K562 (cell line): ENCODE measurements around the gene LIPM. TPM values are rescaled to one million over a fixed set of nuclear protein-coding genes. Genes with fewer than 3 reads are reported as not detected.

Experiments
- ATAC-seq: fragments of 200-7000 bp; cut with Tn5 transposase; 3 replicates; pipeline ENCODE4 v1.9.1; 2020; ENCODE audit warnings: moderate library complexity
- BruUV-seq: library from RNA; stranded (reverse); fragments of 400-500 nt; replicated peaks from 2 replicates; lab custom pipeline; 2021; lab: Mats Ljungman, UMichigan
- CTCF ChIA-PET: fragments of 300-600 bp; formaldehyde crosslinking; extraction: SDS; loops from one replicate; lab custom pipeline; 2021; ENCODE audit warnings: low intra/inter-chr PET ratio; lab: Yijun Ruan, JAX
- POLR2A ChIA-PET: fragments of 300-600, 350-650 bp; sonication (Branson Sonifier 250); formaldehyde crosslinking; extraction: SDS; loops from one replicate; lab custom pipeline; 2021; ENCODE audit warnings: antibody characterized with exemption, inconsistent platforms; lab: Yijun Ruan, JAX
- DNase-seq, 4 experiments: peaks; one replicate each; pipeline versions ENCODE4 v3.0.0 to v3.0.0-alpha.2; 2011 to 2018; ENCODE audit warnings: low spot score in 3 of 4, mixed read lengths in 3 of 4; ENCODE audit errors: extremely low read depth in 1 of 4
- FAIRE-seq: peaks from 2 replicates; lab custom pipeline; 2011; peaks lifted over from hg19 to GRCh38; lab: Jason Lieb, UNC
- H2AFZ ChIP-seq: 2 replicates; pipeline ENCODE4 v1.6.0; 2011; ENCODE audit warnings: low read depth, low read length, control low read depth, inconsistent platforms
- H3K27ac ChIP-seq: fragments of 200-600 bp; 3 replicates; pipeline ENCODE4 v1.8.0; 2011; ENCODE audit warnings: low read depth, mild to moderate bottlenecking, control low read depth, inconsistent platforms, low read length, moderate library complexity, mixed read lengths; ENCODE audit errors: extremely low read depth
- H3K27me3 ChIP-seq, 2 experiments: fragments of 300-600 bp in 1 of 2; 2 replicates in 1 of 2; 3 replicates in 1 of 2; pipeline versions ENCODE4 v1.6.0 to v1.8.0; 2011; ENCODE audit warnings: inconsistent platforms in 2 of 2, low read length in 2 of 2, mild to moderate bottlenecking in 1 of 2, mixed read lengths in 1 of 2, moderate library complexity in 1 of 2; ENCODE audit not compliant: control insufficient read depth in 2 of 2, insufficient read depth in 2 of 2
- H3K36me3 ChIP-seq: fragments of 300-600 bp; 3 replicates; pipeline ENCODE4 v1.8.0; 2011; ENCODE audit warnings: mild to moderate bottlenecking, low read length, inconsistent platforms; ENCODE audit not compliant: control insufficient read depth, insufficient read depth
- H3K4me1 ChIP-seq, 2 experiments: fragments of 200-600 bp in 1 of 2; replicated peaks in 1 of 2; 2 replicates in 1 of 2; 3 replicates in 1 of 2; pipeline versions ENCODE4 v1.5.1 to v1.8.0; 2011; ENCODE audit warnings: inconsistent platforms in 2 of 2, low read length in 2 of 2, mild to moderate bottlenecking in 1 of 2, mixed read lengths in 1 of 2, moderate library complexity in 1 of 2; ENCODE audit not compliant: control insufficient read depth in 2 of 2, insufficient read depth in 2 of 2
- H3K4me2 ChIP-seq: 2 replicates; pipeline ENCODE4 v1.6.1; 2011; ENCODE audit warnings: low read length, control low read depth, inconsistent platforms, mixed read lengths; ENCODE audit not compliant: insufficient read depth
- H3K4me3 ChIP-seq: fragments of 200-600 bp; sonication (generic), shearing (Covaris generic); 2 replicates; pipeline ENCODE4 v1.5.1; 2016; ENCODE audit warnings: control low read depth, inconsistent platforms
- H3K79me2 ChIP-seq: fragments of 200-600 bp; 3 replicates; pipeline ENCODE4 v1.8.0; 2011; ENCODE audit warnings: low read length, inconsistent platforms; ENCODE audit not compliant: control insufficient read depth, insufficient read depth
- H3K9ac ChIP-seq, 2 experiments: 2 replicates each; pipeline versions ENCODE4 v1.6.0 to v1.6.1; 2011; ENCODE audit warnings: low read depth in 2 of 2, low read length in 2 of 2, control low read depth in 1 of 2, inconsistent platforms in 1 of 2, mild to moderate bottlenecking in 1 of 2, mixed read lengths in 1 of 2; ENCODE audit not compliant: insufficient read depth in 1 of 2
- H3K9me1 ChIP-seq: one replicate; pipeline ENCODE4 v1.6.0; 2011; ENCODE audit warnings: inconsistent platforms, mild to moderate bottlenecking, low read length, moderate library complexity; ENCODE audit not compliant: control insufficient read depth, insufficient read depth
- H3K9me3 ChIP-seq: replicated peaks from 2 replicates; pipeline ENCODE4 v1.5.1; 2011; ENCODE audit warnings: low read depth, low read length, inconsistent platforms; ENCODE audit not compliant: control insufficient read depth, insufficient read depth
- H4K20me1 ChIP-seq: replicated peaks from 2 replicates; pipeline ENCODE4 v1.6.1; 2011; ENCODE audit warnings: low read length, inconsistent platforms, mixed read lengths; ENCODE audit not compliant: control insufficient read depth, insufficient read depth
- ATF2 ChIP-seq: sonication (generic); formaldehyde crosslinking; IDR thresholded peaks from 2 replicates; pipeline ENCODE4 v1.8.1; 2022; ENCODE audit warnings: missing genetic modification reagents
- CHAMP1 ChIP-seq: fragments of 450-650 bp; IDR thresholded peaks from 2 replicates; pipeline ENCODE4 v1.6.1; 2016; ENCODE audit warnings: mild to moderate bottlenecking
- DNMT1 ChIP-seq: fragments of 450-650 bp; IDR thresholded peaks from 2 replicates; pipeline ENCODE4 v1.6.1; 2016; ENCODE audit warnings: antibody characterized with exemption, mild to moderate bottlenecking
- ETS1 ChIP-seq: conservative IDR thresholded peaks from 2 replicates; pipeline ENCODE4 v1.6.1; 2011; ENCODE audit warnings: low read depth, mild to moderate bottlenecking, low read length; ENCODE audit not compliant: control insufficient read depth
- FOXM1 ChIP-seq, 2 experiments: fragments of 450-650 bp in 1 of 2; sonication (generic) in 1 of 2; formaldehyde crosslinking in 1 of 2; IDR thresholded peaks; 2 replicates each; pipeline versions ENCODE4 v1.6.1 to v1.9.0; 2017 to 2022; ENCODE audit warnings: low read depth in 2 of 2, mild to moderate bottlenecking in 2 of 2, missing genetic modification reagents in 1 of 2, moderate library complexity in 1 of 2
- HDAC1 ChIP-seq, 2 experiments: fragments of 450-650 bp; IDR thresholded peaks; 2 replicates each; pipeline ENCODE4 v1.6.1; 2016 to 2017; ENCODE audit warnings: inconsistent platforms in 1 of 2, mild to moderate bottlenecking in 1 of 2, moderate library complexity in 1 of 2
- HNRNPL ChIP-seq: fragments of 200-400 bp; formaldehyde crosslinking; IDR thresholded peaks from 2 replicates; pipeline ENCODE4 v1.6.1; 2017; ENCODE audit warnings: low read depth, mild to moderate bottlenecking, low read length
- ILF3 ChIP-seq: fragments of 450-650 bp; IDR thresholded peaks from 2 replicates; pipeline ENCODE4 v1.6.1; 2018; ENCODE audit warnings: antibody characterized with exemption, mild to moderate bottlenecking, moderate library complexity, borderline replicate concordance
- LCOR ChIP-seq: sonication (generic); formaldehyde crosslinking; IDR thresholded peaks from 2 replicates; pipeline ENCODE4 v1.8.0; 2022; ENCODE audit warnings: mild to moderate bottlenecking, missing genetic modification reagents
- MAX ChIP-seq: sonication (generic); formaldehyde crosslinking; IDR thresholded peaks from 2 replicates; pipeline ENCODE4 v1.9.0; 2022; ENCODE audit warnings: mild to moderate bottlenecking, missing genetic modification reagents
- MCM3 ChIP-seq: fragments of 450-650 bp; IDR thresholded peaks from 2 replicates; pipeline ENCODE4 v1.6.1; 2016
- NCOA2 ChIP-seq, 2 experiments: fragments of 450-650 bp; IDR thresholded peaks; 2 replicates each; pipeline ENCODE4 v1.6.1; 2018; ENCODE audit warnings: mild to moderate bottlenecking in 2 of 2, moderate library complexity in 1 of 2; ENCODE audit not compliant: partially characterized antibody in 2 of 2
- ZBED1 ChIP-seq: IDR thresholded peaks from 2 replicates; pipeline ENCODE4 v1.6.1; 2014
- ZKSCAN1 ChIP-seq: fragments of 150-350 bp; IDR thresholded peaks from 2 replicates; pipeline ENCODE4 v1.6.1; 2016; ENCODE audit warnings: low read depth, low read length
- ZNF274 ChIP-seq: IDR thresholded peaks from 2 replicates; pipeline ENCODE4 v1.6.1; 2011; ENCODE audit warnings: low read depth, mild to moderate bottlenecking, low read length, moderate library complexity, borderline replicate concordance
- ZNF324 ChIP-seq: fragments of 250-450 bp; sonication (Bioruptor Pico); IDR thresholded peaks from 2 replicates; pipeline ENCODE4 v1.4.0; 2020; ENCODE audit warnings: mild to moderate bottlenecking
- ZNF79 ChIP-seq: fragments of 250-450 bp; sonication (Bioruptor Pico); IDR thresholded peaks from 2 replicates; pipeline ENCODE4 v1.4.0; 2020; ENCODE audit warnings: low read depth, mild to moderate bottlenecking, moderate library complexity
- WGBS: fragments of 100-300 bp; shearing (Covaris generic); methylation state at CpG from one replicate; pipeline ENCODE4 v1.1.6; 2016; ENCODE audit warnings: low coverage, mixed read lengths; ENCODE audit not compliant: insufficient coverage; ENCODE audit errors: missing lambda C conversion rate; 5-methylcytosine and 5-hydroxymethylcytosine counted together
- in situ Hi-C: fragments of 300-500 bp; cut with MboI; formaldehyde crosslinking; loops from 4 replicates; pipeline ENCODE4 v1.15.0; 2018; ENCODE audit warnings: inconsistent platforms, mixed read lengths
- intact Hi-C: fragments of 100-400 bp; cut with micrococcal nuclease; formaldehyde crosslinking; loops from 2 replicates; pipeline ENCODE4 v1.14.2; 2022
- polyA plus RNA-seq, 8 experiments: library from polyadenylated mRNA; depleted of rRNA in 4 of 8; stranded (reverse) in 5 of 8; unstranded in 3 of 8; fragments of >200 nt; fragmentation: Nextera tagmentation in 2 of 8; fragmentation: Illumina TruSeq in 1 of 8; extraction: Ambion mirVana in 2 of 8; extraction: Trizol in 1 of 8; gene quantifications; 2 replicates each; pipeline versions ENCODE4 v1.2.1 to v1.2.3, GENCODE V29; 2011 to 2014; ENCODE audit warnings: inconsistent platforms in 1 of 8, missing spikeins in 1 of 8
- total RNA-seq, 7 experiments: library from RNA; depleted of rRNA in 6 of 7; stranded (reverse); fragments of >200 nt in 6 of 7; fragmentation: Illumina TruSeq in 2 of 7; extraction: Trizol in 2 of 7; gene quantifications; 2 replicates each; pipeline versions ENCODE4 v1.2.1 to v1.2.3, GENCODE V29; 2011 to 2021; ENCODE audit warnings: low replicate concordance in 1 of 7

The LIPM gene
- total and polyA plus RNA-seq, 9 of the 15 experiments (the other 6 are each of a cell fraction or from before 2014, with no cell fraction given) = not detected

GRCh38 chr10:88809621-88810020 is 7.1 kb downstream of the LIPM start:
- DNase-seq (no peak), ATAC-seq (no peak), FAIRE-seq (no peak)
- WGBS = 0% methylated on average over 4 of the region's 4 CpGs
- TF ChIP-seq NCOA2 (IDR thresholded peaks at IDR 0.05; ENCODE audit: partially characterized antibody in 2 of 2) = no peak
- no peak for TF ChIP-seq HNRNPL
- no peak for TF ChIP-seq DNMT1
- no peak for TF ChIP-seq MCM3
- TF ChIP-seq HDAC1 (IDR thresholded peaks at IDR 0.05) = no peak
- no peak for TF ChIP-seq ZNF274
- no peak for TF ChIP-seq ZBED1
- no peak for TF ChIP-seq ZNF324 (CRISPR knock-in tag)
- no peak for TF ChIP-seq ILF3
- TF ChIP-seq FOXM1 (IDR thresholded peaks at IDR 0.05; ENCODE audit: low read depth) = no peak
- no peak for TF ChIP-seq FOXM1 (CRISPR knock-in tag; IDR thresholded peaks at IDR 0.05; ENCODE audit: low read depth)
- TF ChIP-seq MAX (CRISPR knock-in tag) = no peak
- TF ChIP-seq ZKSCAN1 = no peak
- no peak for TF ChIP-seq ATF2 (CRISPR knock-in tag)
- TF ChIP-seq CHAMP1 = no peak
- TF ChIP-seq ZNF79 (CRISPR knock-in tag) = no peak
- TF ChIP-seq ETS1 = no peak
- no peak for TF ChIP-seq LCOR (CRISPR knock-in tag)
- Histone ChIP-seq H3K4me2 (no peak overlapping the region), H3K9me1 (no peaks in the 10 kb centered on the region), H3K4me1 (no peaks in the 10 kb centered on the region), H3K27ac (no peak overlapping the region), H3K36me3 (no peaks in the 10 kb centered on the region), H3K9me3 (no peaks in the 10 kb centered on the region), H3K9ac (no peak overlapping the region), H3K79me2 (no peaks in the 10 kb centered on the region), H3K27me3 (no peaks in the 10 kb centered on the region), H3K4me3 (no peak overlapping the region), H2AFZ (no peak overlapping the region), H4K20me1 (no peaks in the 10 kb centered on the region)
- POLR2A ChIA-PET = no interaction called here
- in situ Hi-C loops = no loop called here
- CTCF ChIA-PET = no interaction called here
- no TSS peak for BruUV-seq
- intact Hi-C loops = no loop called here
